NCI-H69 (cell line): Measurements from ENCODE around the gene PRSS37.
"Not testable (repeated sequence)": the region's sequence is repeated elsewhere in the genome, so short reads cannot be mapped to it uniquely, and the experiment has no call there.

Experiments
- DNase-seq: peaks from one replicate; lab custom pipeline; 2025; lab: John Stamatoyannopoulos, UW

The PRSS37 gene, protein sequence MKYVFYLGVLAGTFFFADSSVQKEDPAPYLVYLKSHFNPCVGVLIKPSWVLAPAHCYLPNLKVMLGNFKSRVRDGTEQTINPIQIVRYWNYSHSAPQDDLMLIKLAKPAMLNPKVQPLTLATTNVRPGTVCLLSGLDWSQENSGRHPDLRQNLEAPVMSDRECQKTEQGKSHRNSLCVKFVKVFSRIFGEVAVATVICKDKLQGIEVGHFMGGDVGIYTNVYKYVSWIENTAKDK

GRCh38 chr7:141841385-141841784, at the start of gene PRSS37:
Gene PRSS37, minus strand, starts transcription at chr7:141841485. Its CDS starts 436 bp downstream, at chr7:141841049.
- DNase-seq = no peak

DNA sequence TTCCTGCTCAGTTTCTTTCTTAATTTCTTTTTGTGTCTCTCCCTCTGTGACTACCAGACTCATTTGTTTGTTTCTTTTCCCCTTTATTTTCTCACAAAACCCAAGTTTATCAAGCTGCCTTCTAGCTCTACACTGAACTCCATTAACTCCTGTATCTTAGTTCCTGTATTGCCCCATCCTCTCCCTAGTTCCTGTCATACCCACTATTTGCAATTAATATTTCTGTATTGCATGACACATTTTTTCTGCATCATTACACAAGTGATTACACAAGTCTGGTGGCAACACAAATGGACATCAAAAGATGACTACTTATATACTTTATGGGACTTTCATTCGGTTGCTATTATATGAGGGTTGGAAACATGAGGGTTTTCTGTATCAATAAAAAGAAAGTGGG, 48.0 kb upstream of the PRSS37 start:
- DNase-seq = no peak

DNA sequence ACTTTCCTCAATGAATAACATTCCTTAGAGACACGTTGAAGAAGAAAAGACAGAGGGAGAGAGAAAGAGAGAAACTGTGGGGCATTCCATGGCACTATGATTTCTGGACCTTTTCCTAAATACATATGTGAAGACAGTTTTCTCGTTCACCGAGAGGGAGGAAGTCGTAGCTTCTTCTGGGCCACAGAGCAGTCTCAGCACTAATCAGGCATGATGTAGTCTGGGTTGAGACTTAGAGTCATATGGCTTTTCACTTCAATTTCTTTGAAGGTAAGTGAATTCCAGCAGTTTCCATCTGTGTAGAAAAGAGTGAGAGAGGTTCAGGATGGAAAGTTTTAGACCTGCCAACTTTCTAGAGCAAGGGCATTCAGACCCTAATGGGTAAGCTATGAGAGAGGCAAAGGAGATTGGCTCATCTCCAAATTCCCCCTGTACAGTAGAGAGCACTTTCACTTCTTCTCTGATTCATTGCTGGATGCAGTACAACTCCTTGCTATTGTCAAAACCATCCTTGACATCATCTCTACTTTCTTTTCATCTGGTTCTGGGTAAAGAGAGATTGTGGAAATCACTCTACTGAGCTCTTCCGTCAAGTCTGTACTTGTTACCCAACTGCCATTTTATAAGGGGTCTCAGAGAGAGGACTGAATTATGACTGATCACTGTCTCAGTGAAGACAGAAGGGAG, 43.4 kb upstream of the PRSS37 start:
- no peak for DNase-seq

DNA sequence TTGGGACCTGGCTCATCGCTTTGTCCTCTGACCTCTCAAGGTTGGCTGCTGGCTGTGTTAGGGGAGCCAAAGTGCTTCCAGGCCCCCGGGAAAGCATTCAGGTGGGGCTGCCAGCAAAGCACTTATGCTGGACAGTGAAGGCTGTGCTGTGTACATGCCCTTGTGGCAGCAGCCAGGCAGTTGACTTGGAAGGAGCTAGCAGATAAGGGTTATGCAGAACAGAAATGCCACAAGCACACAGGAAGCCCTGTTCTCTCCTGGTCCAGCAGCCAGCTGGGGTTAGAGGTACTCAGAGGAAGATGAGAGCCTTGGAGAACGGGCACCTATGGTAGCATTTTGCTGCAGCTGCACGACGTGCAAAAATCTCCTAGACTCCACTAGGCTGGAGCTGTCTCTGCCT, 39.7 kb upstream of the PRSS37 start:
- no peak for DNase-seq

GRCh38 chr7:141877365-141877764, 36.1 kb upstream of the PRSS37 start:
- DNase-seq = no peak

DNA sequence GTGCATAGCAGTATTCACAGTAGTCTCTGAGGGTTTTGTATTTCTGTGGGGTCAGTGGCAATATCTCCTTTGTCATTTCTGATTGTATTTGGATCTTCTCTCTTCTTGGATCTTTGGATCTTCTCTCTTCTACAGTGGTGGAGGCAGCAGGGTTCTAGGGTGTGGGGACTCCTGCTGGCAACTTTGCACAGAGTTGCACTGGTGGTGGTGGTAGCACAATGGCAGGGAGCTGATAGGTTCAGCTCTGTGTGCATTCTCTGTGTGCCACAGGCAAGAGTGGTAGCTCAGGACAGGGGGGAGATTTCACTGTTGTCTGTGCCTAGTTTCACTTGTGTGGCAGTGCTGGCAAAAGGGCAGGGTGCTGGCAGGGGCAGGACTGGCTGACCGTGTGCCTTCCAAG, 35.1 kb upstream of the PRSS37 start:
- no peak for DNase-seq

DNA sequence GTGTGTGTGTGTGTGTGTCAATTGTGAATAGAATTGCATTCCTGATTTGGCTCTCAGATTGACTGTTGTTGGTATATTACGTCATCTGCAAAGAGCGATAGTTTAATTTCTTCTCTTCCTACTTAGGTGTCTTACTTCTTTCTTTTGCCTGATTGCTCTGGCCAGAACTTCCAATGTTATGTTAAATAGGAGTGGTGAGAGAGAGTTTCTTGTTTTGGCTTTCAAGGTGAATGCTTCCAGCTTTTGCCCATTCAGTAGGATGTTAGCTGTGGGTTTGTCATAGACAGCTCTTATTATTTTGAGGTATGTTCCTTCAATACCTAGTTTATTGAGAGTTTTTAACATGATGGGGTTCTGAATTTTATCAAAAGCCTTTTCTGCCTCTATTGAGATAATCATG, 34.2 kb upstream of the PRSS37 start:
- no peak for DNase-seq

DNA sequence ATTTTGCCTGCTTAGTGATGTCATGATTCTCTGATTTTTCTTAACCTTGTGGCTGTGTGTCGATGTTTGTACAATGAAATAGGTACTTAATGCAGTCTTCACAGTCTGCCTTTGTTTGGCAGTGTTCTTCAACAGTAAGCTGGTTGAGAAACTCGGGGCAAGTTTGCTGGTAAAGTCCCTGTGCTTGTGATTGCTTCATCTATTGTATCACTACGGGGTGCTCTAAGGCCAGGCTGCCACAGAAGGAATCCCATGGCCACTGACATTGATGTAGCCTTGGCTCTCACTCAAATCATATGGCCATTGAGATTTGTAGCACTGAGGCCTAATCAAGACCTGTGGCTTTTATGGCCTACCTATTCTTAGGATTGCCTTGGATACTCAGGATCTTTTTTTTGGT, 33.5 kb upstream of the PRSS37 start:
- no peak for DNase-seq

GRCh38 chr7:141872931-141873330, 31.6 kb upstream of the PRSS37 start:
- no peak for DNase-seq

DNA sequence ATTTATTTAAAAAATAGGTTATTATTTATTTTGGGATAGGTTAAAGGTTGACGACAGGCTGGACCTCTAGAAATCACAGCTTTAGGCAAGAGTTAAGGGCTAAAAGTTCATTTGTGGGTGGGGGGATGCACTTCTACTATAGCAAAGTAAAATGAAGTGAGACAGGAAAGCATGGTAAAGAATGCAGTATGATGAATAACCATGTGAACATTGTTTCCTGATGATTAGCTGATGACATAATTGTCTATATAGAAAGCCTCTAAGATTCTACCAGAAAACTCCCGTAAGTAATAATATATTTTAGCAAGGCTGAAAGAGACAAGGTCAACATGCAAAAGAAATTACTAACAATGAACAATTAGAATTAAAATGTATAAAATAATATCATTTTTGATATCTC, 25.7 kb upstream of the PRSS37 start:
- DNase-seq = no peak

DNA sequence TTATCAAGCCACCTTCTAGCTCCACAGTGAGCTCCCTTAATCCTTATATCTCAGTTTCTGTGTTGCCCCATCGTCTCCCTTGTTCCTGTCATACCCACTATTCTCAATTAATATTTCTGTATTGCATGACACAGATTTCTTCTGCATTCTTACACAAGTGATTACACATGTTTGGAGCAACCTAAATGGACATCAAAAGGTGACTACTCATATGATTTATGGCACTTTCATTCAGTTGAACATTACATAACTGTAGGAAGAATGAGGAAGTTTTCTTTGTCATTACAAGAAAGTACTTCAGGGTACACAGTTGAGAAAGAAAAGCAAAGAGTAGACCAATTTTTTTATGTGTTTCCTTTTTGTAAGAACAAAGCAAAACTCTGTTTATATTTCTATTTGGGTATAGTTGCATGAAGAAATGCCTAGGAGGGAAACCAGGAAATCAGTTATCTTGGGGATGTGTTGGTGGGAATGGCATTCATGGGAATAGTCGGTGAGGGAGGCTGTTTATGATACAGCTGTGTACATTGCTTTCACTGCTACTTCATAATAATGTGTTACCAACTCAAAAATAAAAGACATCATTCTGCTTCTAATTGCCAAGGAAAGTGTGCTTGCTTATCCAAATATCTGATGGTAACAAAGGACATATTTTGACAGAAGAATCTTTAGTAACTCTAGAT, 23.6 kb upstream of the PRSS37 start:
- no peak for DNase-seq

DNA sequence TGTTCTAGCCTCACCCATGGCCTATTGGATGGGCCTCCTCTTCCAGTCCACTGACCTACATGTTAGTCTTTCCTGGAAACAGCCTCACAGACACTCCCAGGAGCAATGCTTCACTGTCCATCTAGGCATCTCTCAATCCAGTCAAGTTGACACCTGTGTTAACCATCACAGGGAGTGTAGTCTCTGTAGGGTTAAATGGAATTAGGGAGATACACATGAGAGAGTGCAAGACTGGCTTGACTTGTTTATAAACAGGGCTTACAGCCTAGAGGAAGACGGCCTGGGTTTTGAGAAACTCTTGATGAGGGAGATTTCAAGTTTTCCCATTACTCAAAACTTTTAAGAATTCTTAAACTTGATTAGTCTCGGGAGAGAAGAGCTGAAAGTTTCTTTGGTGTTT, 18.9 kb upstream of the PRSS37 start:
- DNase-seq = no peak

DNA sequence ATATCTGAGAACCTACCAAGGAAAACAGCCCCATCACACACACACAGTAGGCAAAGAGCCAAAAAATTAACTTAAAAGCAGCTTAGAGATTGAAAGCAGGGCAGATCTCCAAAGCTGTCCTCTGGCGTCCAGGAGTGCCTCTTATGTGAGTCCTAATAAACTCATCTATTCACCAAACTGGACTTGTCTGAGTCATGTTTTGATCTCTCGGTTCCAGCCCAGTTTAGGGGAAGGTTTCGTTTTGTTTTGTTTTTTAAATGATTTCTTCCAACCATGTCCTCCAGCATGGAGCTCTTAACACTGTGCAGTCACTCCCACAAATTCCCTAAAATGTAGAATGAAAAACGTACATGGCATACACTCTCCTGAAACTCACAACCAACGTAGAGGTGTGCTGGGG, 6.7 kb upstream of the PRSS37 start:
- DNase-seq = no peak

GRCh38 chr7:141844256-141844655, 3.0 kb upstream of the PRSS37 start:
- peak; percentile 14 for DNase-seq

DNA sequence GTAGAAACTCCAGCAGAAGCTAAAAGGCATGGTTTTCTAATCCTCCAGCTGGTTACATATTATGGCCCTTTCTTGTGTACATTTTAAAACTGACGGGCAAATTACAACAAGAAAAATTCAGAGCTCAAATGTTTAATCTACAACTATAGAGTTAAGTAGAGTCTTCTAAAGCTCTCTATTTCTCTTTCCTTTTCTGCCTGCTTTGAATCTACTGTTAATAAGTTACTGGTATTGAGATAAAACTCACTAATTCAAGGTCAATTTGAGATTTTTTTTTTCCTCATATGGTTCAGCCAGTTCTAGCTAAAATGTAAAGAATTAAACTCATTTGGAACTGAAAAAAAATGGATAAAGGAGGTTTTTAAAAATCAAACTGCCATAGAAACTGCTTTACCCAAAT, 1.6 kb upstream of the PRSS37 start:
- DNase-seq = no peak

DNA sequence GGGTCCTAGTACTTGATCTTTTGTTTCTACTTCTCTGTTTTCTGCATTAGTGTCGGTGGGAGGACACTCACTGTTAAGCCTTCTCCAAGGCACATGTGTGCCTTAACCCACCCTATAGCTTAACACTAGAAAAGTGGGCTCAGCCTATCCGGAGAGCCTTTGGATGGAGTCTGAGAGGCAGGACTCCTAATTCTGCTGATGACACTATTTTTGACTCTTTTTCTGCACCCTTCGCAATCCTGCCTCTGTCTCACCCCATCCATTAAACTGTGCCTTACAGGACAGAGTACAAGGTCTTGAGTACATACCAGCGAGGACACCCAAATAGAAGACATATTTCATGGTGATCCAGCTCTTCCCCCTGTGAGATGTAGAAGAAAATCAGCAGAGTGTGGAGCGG, 577 bp downstream of the PRSS37 start:
- DNase-seq = no peak

DNA sequence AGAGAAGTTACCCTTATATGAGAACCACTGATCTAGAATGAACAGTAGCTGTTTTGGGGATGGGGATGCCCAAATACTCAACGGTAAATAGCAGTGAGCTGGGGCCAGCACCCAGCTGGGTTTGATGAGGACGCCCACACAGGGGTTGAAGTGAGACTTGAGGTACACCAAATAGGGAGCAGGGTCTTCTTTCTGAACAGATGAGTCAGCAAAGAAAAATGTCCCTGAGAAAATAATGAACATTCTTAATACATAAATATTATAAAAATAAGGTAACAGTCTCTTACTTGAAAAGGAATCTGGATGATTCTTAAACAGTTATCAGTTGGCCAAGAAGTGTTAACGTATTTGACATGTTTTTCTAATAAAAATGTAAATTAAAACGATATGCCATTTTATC, 2.0 kb downstream of the PRSS37 start:
- no peak for DNase-seq

DNA sequence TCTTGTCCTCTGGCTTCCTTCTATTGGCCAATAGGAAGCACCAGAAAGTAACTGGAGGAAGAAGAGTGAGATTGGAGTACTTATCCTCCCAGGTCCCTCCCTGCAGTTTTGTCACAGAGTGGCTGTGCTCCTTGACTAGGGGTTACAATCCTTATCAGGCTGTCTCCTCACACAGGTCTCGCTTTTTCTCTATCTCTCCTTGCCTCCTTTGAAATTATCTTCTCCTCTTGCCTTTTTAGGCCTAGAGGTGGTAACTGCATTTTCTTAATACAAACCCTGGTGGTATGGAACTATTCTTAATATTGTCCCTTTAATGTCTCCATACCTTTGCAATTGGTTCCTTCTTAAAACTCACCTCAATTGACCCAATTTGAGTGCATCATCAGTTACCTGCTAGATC, 2.7 kb downstream of the PRSS37 start:
- DNase-seq = no peak

- peak; percentile 9 for DNase-seq
Measured at GRCh38 chr7:141837683-141838082, 3.6 kb downstream of the PRSS37 start.

GRCh38 chr7:141822432-141822831, 18.9 kb downstream of the PRSS37 start:
- DNase-seq = not testable (repeated sequence)

- DNase-seq = no peak
Measured at GRCh38 chr7:141820067-141820466, 21.2 kb downstream of the PRSS37 start.

DNA sequence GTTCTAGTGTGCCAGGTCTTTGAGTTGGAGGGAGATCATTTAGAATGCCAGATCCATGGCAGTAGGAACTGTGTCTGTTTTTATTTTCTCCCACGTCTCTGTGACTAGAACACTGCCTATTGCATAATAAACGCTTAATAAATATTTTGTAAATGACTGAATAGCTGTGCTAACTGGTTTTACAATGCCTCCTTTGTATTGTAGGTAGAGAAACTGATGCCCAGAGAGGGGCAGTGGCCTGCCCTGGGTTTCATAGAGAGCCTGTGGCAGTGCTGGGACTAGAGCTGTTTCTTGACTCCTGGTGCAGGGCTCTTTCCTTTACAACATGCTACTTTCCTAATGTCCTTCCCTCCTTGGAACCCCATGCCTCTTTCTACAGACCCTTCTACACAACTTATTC, 48.8 kb downstream of the PRSS37 start:
- DNase-seq = no peak

- DNase-seq = no peak
Measured at GRCh38 chr7:141789917-141790316, 51.4 kb downstream of the PRSS37 start, which contains the start of gene TAS2R5. Gene TAS2R5, plus strand, starts transcription at chr7:141790217. Its CDS starts 145 bp downstream, at chr7:141790362.
